ENCODE results near the gene GTF2H4.
"Not testable (repeated sequence)": the region's sequence is repeated elsewhere in the genome, so short reads cannot be mapped to it uniquely, and the experiment has no call there.

The GTF2H4 gene

DNA sequence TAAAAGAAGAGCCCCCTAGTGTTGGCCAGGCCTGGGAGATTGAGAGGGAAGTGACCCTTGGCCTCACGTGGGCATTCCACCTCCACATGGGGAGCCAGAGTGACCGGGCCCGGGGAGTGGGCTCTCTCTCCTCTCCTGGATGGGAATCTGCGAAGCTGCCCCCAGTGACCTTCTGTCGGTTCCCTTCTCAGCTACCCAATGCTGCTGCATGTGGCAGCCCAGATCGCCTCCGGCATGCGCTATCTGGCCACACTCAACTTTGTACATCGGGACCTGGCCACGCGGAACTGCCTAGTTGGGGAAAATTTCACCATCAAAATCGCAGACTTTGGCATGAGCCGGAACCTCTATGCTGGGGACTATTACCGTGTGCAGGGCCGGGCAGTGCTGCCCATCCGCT lies 10.1 kb upstream of the GTF2H4 start:
- no peak overlapping the region for H3K4me3 ChIP-seq (ENCODE audit: low read length)
- no peak for DNase-seq (ENCODE audit: low read depth)
- TF ChIP-seq, protein P1, sequence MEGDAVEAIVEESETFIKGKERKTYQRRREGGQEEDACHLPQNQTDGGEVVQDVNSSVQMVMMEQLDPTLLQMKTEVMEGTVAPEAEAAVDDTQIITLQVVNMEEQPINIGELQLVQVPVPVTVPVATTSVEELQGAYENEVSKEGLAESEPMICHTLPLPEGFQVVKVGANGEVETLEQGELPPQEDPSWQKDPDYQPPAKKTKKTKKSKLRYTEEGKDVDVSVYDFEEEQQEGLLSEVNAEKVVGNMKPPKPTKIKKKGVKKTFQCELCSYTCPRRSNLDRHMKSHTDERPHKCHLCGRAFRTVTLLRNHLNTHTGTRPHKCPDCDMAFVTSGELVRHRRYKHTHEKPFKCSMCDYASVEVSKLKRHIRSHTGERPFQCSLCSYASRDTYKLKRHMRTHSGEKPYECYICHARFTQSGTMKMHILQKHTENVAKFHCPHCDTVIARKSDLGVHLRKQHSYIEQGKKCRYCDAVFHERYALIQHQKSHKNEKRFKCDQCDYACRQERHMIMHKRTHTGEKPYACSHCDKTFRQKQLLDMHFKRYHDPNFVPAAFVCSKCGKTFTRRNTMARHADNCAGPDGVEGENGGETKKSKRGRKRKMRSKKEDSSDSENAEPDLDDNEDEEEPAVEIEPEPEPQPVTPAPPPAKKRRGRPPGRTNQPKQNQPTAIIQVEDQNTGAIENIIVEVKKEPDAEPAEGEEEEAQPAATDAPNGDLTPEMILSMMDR (IDR thresholded peaks at IDR 0.05; ENCODE audit: insufficient read depth, low read depth, low read length, missing control alignments) = no peak

DNA sequence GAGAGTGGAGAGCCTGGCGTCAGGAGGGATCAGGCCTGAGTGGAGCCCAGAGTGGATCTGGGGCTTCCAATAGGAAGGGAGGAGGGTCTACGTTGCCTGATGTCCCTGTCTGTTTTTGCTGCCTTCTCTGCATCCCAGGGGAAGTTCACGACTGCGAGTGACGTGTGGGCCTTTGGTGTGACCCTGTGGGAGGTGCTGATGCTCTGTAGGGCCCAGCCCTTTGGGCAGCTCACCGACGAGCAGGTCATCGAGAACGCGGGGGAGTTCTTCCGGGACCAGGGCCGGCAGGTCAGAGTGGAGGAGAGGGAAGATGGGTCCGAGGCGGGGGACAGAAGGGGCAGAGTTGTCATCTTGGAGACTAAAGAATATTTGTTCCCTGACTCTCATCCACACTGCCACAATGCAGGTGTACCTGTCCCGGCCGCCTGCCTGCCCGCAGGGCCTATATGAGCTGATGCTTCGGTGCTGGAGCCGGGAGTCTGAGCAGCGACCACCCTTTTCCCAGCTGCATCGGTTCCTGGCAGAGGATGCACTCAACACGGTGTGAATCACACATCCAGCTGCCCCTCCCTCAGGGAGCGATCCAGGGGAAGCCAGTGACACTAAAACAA lies 9.2 kb upstream of the GTF2H4 start:
- TF ChIP-seq, protein P1 (IDR thresholded peaks at IDR 0.05; ENCODE audit: insufficient read depth, low read depth, low read length, missing control alignments) = no peak
- no peak overlapping the region for H3K4me3 ChIP-seq (ENCODE audit: low read length)
- no peak for DNase-seq (ENCODE audit: low read depth)

DNA sequence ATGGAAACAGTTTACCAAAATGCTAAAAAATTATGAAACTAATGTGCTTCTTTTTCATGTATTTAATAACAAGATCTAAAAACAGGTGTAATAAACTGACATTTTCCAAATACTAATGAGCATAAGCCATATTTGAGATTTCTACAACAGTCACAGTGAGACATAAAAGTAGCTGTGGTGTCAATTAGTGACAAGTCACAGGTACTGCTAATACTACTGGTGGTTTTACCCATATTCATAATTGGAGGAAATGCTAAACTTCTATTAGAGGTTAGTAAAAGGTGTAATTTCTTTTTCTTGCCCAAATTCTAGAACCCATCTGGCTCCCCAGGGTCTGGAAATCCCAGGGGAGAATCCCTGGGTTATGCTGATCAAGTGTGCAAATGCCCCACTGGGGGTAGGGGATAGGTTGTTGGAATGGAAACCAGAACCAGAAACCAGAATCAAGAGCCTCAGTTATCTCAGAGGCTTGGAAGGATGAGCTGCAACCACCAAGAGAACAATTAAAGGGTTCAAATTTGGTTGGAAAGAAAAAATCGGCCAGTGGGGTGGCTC lies 7.1 kb upstream of the GTF2H4 start:
- TF ChIP-seq, protein P1 (IDR thresholded peaks at IDR 0.05; ENCODE audit: insufficient read depth, low read depth, low read length, missing control alignments) = no peak
- no peak for DNase-seq (ENCODE audit: low read depth)
- H3K4me3 ChIP-seq (ENCODE audit: low read length) = no peak overlapping the region

DNA sequence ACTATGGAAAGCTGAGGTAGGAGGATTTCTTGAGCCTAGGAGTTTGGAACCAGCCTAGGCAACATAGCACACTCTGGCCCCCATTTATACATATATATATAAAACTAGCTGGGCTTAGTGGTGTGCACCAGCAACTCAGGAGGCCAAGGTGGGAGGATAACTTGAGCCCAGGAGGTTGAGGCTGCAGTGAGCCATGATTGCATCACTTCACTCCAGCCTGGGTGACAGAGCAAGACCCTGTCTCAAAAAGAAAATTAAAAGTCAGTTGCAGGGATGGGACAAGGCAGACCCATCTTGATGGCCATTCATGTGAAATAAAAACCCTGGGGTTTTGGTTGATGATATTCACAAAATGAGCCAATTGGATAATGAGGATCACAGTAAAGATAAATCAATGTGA lies 6.6 kb upstream of the GTF2H4 start:
- TF ChIP-seq, protein P1 (IDR thresholded peaks at IDR 0.05; ENCODE audit: insufficient read depth, low read depth, low read length, missing control alignments) = no peak
- no peak overlapping the region for H3K4me3 ChIP-seq (ENCODE audit: low read length)
- no peak for DNase-seq (ENCODE audit: low read depth)

DNA sequence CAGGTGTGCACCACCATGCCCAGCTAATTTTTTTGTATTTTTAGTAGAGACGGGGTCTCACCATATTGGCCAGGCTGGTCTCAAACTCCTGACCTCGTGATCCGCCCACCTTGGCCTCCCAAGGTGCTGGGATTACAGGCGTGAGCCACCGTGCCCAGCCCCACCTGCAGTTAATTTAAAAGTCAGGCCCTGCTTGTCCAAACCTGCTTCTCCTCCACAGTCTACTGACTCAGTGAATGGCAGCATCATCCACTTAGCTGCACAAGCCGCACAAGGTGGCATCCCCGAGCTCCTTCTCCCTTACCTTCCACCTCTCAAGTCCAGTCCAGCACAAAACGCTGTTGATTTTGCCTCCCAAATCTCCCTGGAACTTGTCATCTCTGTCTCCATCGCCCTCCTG lies 5.8 kb upstream of the GTF2H4 start:
- not testable (repeated sequence) for H3K4me3 ChIP-seq (ENCODE audit: low read length)
- peak; percentile 76 for DNase-seq (ENCODE audit: low read depth)

DNA sequence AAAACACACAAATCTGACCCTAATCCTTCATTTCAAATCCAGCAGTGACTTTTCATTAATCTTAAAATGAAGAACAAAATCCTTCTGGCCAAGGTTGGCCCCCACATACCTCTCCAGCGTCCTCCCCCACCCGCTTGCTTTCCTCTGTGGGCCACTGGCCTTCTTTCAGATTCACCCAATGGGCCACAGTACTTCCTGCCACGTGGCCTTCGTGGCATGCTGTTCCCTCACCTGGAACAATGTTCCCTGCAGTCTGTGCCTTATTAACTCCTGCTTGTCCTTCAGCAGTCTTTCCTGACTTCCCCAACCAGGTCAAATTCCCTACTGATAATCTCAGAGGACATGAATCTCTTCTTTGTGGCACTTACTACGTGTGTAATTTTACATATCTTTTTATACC lies 5.3 kb upstream of the GTF2H4 start:
- TF ChIP-seq, protein P1 (IDR thresholded peaks at IDR 0.05; ENCODE audit: insufficient read depth, low read depth, low read length, missing control alignments) = no peak
- DNase-seq (ENCODE audit: low read depth) = no peak
- H3K4me3 ChIP-seq (ENCODE audit: low read length) = no peak overlapping the region

DNA sequence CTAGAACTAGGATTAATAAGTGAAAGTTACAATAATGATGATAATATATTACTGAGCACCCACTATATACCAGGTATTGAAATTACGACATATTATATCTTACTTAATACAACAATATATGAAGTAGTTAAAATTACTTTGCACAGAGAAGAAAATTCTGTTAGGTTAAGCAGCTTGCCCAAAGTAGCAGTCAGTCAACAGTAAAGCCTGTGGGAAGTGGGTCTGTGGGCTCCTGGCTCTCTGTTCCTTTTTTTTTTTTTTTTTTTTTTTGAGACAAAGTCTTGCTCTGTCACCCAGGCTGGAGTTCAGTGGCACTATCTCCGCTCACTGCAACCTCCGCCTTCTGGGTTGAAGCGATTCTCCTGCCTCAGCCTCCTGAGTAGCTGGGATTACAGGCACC lies 4.8 kb upstream of the GTF2H4 start:
- TF ChIP-seq, protein P1 (IDR thresholded peaks at IDR 0.05; ENCODE audit: insufficient read depth, low read depth, low read length, missing control alignments) = no peak
- DNase-seq (ENCODE audit: low read depth) = no peak
- H3K4me3 ChIP-seq (ENCODE audit: low read length) = no peak overlapping the region

DNA sequence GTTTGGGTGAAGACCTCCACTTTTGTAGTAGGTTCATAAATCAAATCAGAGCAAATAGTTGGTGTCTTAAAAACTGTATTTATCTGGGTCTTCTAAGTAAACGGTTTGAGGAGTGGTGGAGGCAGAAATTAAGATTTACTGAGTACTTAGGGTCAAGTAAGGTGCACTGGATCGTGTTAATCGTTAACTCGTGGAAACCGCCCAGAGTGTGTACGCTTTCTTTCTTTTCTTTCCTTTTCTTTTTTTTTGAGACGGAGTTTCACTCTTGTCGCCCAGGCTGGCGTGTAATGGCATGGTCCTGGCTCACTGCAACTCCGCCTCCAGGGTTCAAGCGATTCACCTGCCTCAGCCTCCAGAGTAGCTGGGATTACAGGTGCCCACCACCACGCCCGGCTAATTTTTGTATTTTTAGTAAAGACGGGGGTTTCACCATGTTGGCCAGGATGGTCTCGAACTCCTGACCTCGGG lies 683 bp upstream of the GTF2H4 start:
- DNase-seq (ENCODE audit: low read depth) = not testable (repeated sequence)
- peak overlapping the region; percentile 97 for H3K4me3 ChIP-seq (ENCODE audit: low read length)

All from epithelial cell of esophagus (primary cell).